Psoas muscle (tissue), 8 donors: ENCODE measurements around the gene MAP6D1. TPM values are rescaled to one million over a fixed set of nuclear protein-coding genes. Genes with fewer than 3 reads are reported as not detected.
A peak's percentile ranks its signal among the peaks of the same experiment; 100 is the strongest.

ENCODE experiments used
- ATAC-seq, 4 donors: fragments of 200-7000 bp; cut with Tn5 transposase; one replicate each; pipeline ENCODE4 v1.9.1; 2020; ENCODE audit warnings: moderate library complexity in 3 of 4, mild to moderate bottlenecking in 2 of 4
- DNase-seq, 2 donors: peaks; one replicate each; pipeline ENCODE4 v3.0.0-alpha.2; 2020
- H3K27ac ChIP-seq: fragments of 200-600 bp; one replicate; pipeline ENCODE4 v1.8.0; 2022
- H3K27me3 ChIP-seq, 3 donors: fragments of 200-600 bp in 1 of 3; one replicate each; pipeline versions ENCODE4 v1.6.1 to v1.8.0; 2013 to 2022; ENCODE audit warnings: low read length in 2 of 3, mild to moderate bottlenecking in 2 of 3, moderate library complexity in 1 of 3; ENCODE audit not compliant: insufficient read depth in 3 of 3
- H3K36me3 ChIP-seq, 2 donors: fragments of 200-600 bp in 1 of 2; one replicate each; pipeline versions ENCODE4 v1.6.1 to v1.8.0; 2013 to 2022; ENCODE audit warnings: low read depth in 1 of 2, mild to moderate bottlenecking in 1 of 2, moderate library complexity in 1 of 2; ENCODE audit not compliant: insufficient read depth in 1 of 2
- H3K4me1 ChIP-seq: fragments of 200-600 bp; one replicate; pipeline ENCODE4 v1.8.0; 2022
- H3K4me3 ChIP-seq: fragments of 200-600 bp; one replicate; pipeline ENCODE4 v1.8.0; 2022; ENCODE audit warnings: mild to moderate bottlenecking
- H3K9me3 ChIP-seq: fragments of 200-600 bp; one replicate; pipeline ENCODE4 v1.8.0; 2022
- WGBS, 3 donors: extraction: QIAGEN DNeasy Blood & Tissue Kit; methylation state at CpG; one replicate each; pipeline versions ENCODE4 v1.1.6 to v1.1.7; 2013; 5-methylcytosine and 5-hydroxymethylcytosine counted together
- intact Hi-C, 2 donors: fragments of 100-400 bp; cut with DNase I; formaldehyde crosslinking; loops; one replicate each; pipeline versions ENCODE4 v1.11.0 to v1.14.2; 2022
- polyA plus RNA-seq, 3 donors: library from polyadenylated mRNA; stranded (reverse); fragments of 200-250 nt; gene quantifications; one replicate each; pipeline ENCODE4 v1.2.3, GENCODE V29; 2013
- total RNA-seq, 4 donors: library from RNA; stranded (reverse); fragmentation: NEBNext Ultra II Directional in 2 of 4; extraction: Animal tissue kit (Norgen Biotek cat#: 25700) in 2 of 4; gene quantifications; one replicate each; pipeline versions ENCODE4 v1.2.1 to v1.2.4, GENCODE V29; 2021 to 2023
- TF ChIP-seq, protein P1 (sequence below): fragments of 200-600 bp; IDR thresholded peaks from one replicate; pipeline ENCODE4 v1.8.0; 2022; ENCODE audit warnings: antibody characterized with exemption
- donor health status: healthy with polysubstance abuse.
- donor health status: DM: no; HTN: no; CAD: no; lungs with moderate emphysema.
- donor health status: Bipolar disorder and iron deficiency.
- donor health status: healthy.
- donor health status: DM: yes; HTN: yes; CAD: no.
- donor health status: DM: no; HTN: no; CAD: no.
- donor health status: DM: no; HTN: no; CAD: no.
- donor health status: DM: yes; HTN: yes; CAD: no.

MAP6D1 gene
- total and polyA plus RNA-seq, 7 donors: 2.7 to 12.3 (median 5.0) TPM

DNA sequence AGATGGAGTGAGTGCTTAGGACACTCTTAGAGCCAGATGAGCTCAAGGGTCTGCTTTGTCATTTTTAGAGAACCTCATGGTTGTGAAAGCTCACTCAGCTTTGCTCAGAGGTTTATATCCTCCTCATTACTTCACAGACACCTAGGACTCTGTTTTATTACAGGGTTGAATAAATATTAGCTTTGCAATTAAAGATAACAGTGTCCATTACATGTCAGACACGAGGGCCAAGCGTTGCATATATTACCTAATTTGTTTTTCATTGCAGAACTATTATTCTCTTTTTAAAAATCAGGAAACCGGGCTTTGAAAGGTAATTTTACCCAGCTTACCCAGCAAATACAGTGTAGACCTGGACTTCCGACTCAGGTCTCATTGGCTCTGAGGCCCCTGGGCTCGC is 16.1 kb downstream of the MAP6D1 start:
- Histone ChIP-seq H3K9me3 (no peaks in the 10 kb centered on the region), H3K27ac (no peak overlapping the region), H3K36me3 (peaks cover 16 to 73% of the 10 kb centered on the region in 2 donors), H3K4me3 (no peak overlapping the region), H3K27me3 (no peaks in the 10 kb centered on the region), H3K4me1 (peaks cover 6% of the 10 kb centered on the region)
- TF ChIP-seq, protein P1, sequence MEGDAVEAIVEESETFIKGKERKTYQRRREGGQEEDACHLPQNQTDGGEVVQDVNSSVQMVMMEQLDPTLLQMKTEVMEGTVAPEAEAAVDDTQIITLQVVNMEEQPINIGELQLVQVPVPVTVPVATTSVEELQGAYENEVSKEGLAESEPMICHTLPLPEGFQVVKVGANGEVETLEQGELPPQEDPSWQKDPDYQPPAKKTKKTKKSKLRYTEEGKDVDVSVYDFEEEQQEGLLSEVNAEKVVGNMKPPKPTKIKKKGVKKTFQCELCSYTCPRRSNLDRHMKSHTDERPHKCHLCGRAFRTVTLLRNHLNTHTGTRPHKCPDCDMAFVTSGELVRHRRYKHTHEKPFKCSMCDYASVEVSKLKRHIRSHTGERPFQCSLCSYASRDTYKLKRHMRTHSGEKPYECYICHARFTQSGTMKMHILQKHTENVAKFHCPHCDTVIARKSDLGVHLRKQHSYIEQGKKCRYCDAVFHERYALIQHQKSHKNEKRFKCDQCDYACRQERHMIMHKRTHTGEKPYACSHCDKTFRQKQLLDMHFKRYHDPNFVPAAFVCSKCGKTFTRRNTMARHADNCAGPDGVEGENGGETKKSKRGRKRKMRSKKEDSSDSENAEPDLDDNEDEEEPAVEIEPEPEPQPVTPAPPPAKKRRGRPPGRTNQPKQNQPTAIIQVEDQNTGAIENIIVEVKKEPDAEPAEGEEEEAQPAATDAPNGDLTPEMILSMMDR: no peak
- ATAC-seq (no peak), DNase-seq (no peak)
- intact Hi-C loops: no loop called here
- 88 to 94% (median 92%) methylated on average over 5 of the region's 5 CpGs for WGBS, 3 donors

DNA sequence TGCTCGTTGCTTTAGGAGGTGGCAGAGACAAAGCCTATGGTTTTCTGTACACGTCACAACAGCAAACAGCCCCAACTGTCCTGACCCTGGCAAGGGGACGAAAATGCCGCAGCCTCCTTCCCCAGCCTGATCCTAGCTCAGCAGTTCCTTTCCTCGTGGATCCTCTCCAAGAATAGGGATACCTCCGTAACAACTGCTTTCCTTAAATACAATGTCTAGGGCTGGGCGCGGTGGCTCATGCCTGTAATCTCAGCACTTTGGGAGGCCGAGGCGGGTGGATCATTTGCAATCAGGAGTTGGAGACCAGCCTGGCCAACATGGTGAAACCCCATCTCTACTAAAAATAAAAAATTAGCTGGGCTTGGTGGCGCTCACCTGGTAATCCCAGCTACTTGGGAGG is 17.0 kb downstream of the MAP6D1 start:
- Histone ChIP-seq H3K4me1 (peaks cover 4% of the 10 kb centered on the region), H3K36me3 (peaks cover 16 to 82% of the 10 kb centered on the region in 2 donors), H3K27ac (no peak overlapping the region), H3K27me3 (no peaks in the 10 kb centered on the region), H3K9me3 (no peaks in the 10 kb centered on the region), H3K4me3 (no peak overlapping the region)
- DNase-seq (no peak), ATAC-seq (peak in 1 of 4 donors; percentile 24)
- TF ChIP-seq, protein P1: no peak
- intact Hi-C loops: no loop called here
- 38 to 75% (median 59%) methylated on average over 11 of the region's 11 CpGs for WGBS, 3 donors

DNA sequence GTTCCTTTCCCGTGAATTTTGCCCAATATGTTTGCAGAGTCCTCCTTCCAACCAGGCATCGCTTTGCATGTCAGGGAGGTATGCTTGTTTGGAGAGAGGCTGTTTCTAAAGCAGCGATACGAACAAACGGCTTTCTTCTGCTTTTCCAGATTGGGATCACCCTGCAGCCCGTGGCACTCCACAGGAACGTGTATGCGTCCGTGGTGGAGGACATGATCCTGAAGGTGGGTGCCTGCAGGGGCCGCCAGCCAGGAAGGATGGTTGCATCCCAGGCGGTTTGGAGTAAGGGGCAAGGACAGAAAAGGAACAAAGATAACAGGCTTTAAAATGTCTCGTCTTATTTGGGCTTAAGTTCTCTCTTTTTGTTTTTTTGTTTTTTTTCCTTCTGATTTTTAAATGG is 17.5 kb downstream of the MAP6D1 start:
- Histone ChIP-seq H3K27ac (no peak overlapping the region), H3K9me3 (no peaks in the 10 kb centered on the region), H3K27me3 (no peaks in the 10 kb centered on the region), H3K4me1 (peaks cover 2% of the 10 kb centered on the region), H3K4me3 (no peak overlapping the region), H3K36me3 (peaks cover 16 to 87% of the 10 kb centered on the region in 2 donors)
- ATAC-seq (no peak), DNase-seq (no peak)
- intact Hi-C loops: no loop called here
- 94 to 96% (median 95%) methylated on average over 12 of the region's 12 CpGs for WGBS, 3 donors
- TF ChIP-seq, protein P1: no peak

DNA sequence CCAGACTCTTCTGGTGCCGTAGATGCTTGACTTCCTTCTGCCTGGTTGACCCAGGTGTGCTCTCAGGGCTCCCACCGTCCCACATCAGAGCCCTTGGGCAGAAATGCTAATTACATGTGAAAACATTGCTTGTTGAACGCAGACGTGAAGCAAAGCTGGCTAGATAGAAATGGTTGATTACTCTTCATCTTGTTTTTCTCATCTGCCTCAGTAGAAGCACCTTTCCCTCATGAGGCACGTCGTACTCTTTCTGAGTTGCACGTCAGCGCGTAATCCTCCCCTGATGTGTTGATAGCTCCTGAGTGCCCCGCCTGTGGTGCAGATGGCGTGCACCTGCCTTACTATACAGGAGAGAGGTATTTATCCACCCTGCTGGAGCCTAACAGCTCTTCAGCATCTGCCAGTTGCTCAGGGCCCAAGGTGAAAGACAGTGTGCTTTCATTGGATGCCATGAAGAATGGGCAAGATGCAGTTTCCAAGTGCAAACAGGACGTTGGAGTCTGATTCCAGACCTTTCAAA is 18.1 kb downstream of the MAP6D1 start:
- no peak for ATAC-seq
- H3K27ac ChIP-seq: no peak overlapping the region
- intact Hi-C loops: no loop called here

More for the DNA sequence above, 18.1 kb downstream of the MAP6D1 start:
- Histone ChIP-seq H3K27me3 (no peaks in the 10 kb centered on the region), H3K4me3 (no peak overlapping the region), H3K36me3 (peaks cover 16 to 93% of the 10 kb centered on the region in 2 donors), H3K4me1 (no peaks in the 10 kb centered on the region), H3K9me3 (no peaks in the 10 kb centered on the region)
- 90 to 93% (median 92%) methylated on average over 12 of the region's 12 CpGs for WGBS, 3 donors
- TF ChIP-seq, protein P1: no peak
- DNase-seq: no peak
